Measurements from ENCODE around the gene OR1J2. TPM values are rescaled to one million over a fixed set of nuclear protein-coding genes. Genes with fewer than 3 reads are reported as not detected.

The OR1J2 gene
- total and polyA plus RNA-seq, 2 of the 8 experiments (the other 6 are each of a cell fraction or from before 2014, with no cell fraction given) = not detected

- Histone ChIP-seq H2BK20ac (ENCODE audit: low read length) (no peak within 1 kb of the TSS), H4K20me1 (replicated peaks in 1 of 2; ENCODE audit: control insufficient read depth in 1 of 2, insufficient read depth in 2 of 2, low read length in 2 of 2) (no peaks in the 10 kb centered on the region), H4K8ac (ENCODE audit: extremely low read depth, insufficient read depth, low read length) (no peak within 1 kb of the TSS), H3K27me3 (replicated peaks in 1 of 4; ENCODE audit: control insufficient read depth in 3 of 4, extremely low read depth in 1 of 4, insufficient read depth in 3 of 4, low read length in 3 of 4) (no peaks in the 10 kb centered on the region), H3K56ac (replicated peaks; ENCODE audit: insufficient read length, low read depth, low read length) (no peak within 1 kb of the TSS), H2BK120ac (replicated peaks; ENCODE audit: low read depth, low read length) (no peak within 1 kb of the TSS), H2BK15ac (ENCODE audit: low read length) (no peak within 1 kb of the TSS), H3K4me2 (ENCODE audit: insufficient read depth in 1 of 2, low read depth in 2 of 2, low read length in 2 of 2) (no peak within 1 kb of the TSS), H3K79me2 (ENCODE audit: control insufficient read depth in 1 of 2, insufficient read depth in 2 of 2, low read length in 2 of 2) (no peaks in the 10 kb centered on the region), H4K91ac (replicated peaks; ENCODE audit: insufficient read length, low read length) (no peak within 1 kb of the TSS), H3K23ac (ENCODE audit: insufficient read length) (no peak within 1 kb of the TSS), H3K36me3 (ENCODE audit: control insufficient read depth in 2 of 4, insufficient read depth in 4 of 4, low read length in 3 of 4) (no peaks in the 10 kb centered on the region; a peak in 2 of 8 replicates), H2BK5ac (ENCODE audit: low read depth, low read length) (no peak within 1 kb of the TSS), H3K27ac (ENCODE audit: low read depth, low read length) (no peak within 1 kb of the TSS), H3K79me1 (ENCODE audit: low read depth, low read length) (no peaks in the 10 kb centered on the region), H3K18ac (ENCODE audit: extremely low read depth, low read length) (no peak within 1 kb of the TSS), H2AFZ (ENCODE audit: low read length) (no peak within 1 kb of the TSS), H3K9ac (replicated peaks in 1 of 4; ENCODE audit: extremely low read depth in 1 of 4, low read depth in 3 of 4, low read length in 3 of 4) (no peak within 1 kb of the TSS), H3K23me2 (ENCODE audit: low read depth, low read length) (no peaks in the 10 kb centered on the region; the same call in 1 of the 2 replicates), H4K5ac (ENCODE audit: insufficient read length, low read depth, low read length) (no peak within 1 kb of the TSS), H3K14ac (ENCODE audit: insufficient read length) (no peak within 1 kb of the TSS), H2AK5ac (ENCODE audit: low read depth, low read length) (no peak within 1 kb of the TSS), H2BK12ac (ENCODE audit: low read depth, low read length) (no peak within 1 kb of the TSS), H3K4me3 (ENCODE audit: extremely low read depth in 1 of 4, insufficient read depth in 2 of 4, low read depth in 3 of 4, low read length in 4 of 4) (no peak within 1 kb of the TSS), H3K9me3 (ENCODE audit: insufficient read depth in 2 of 2, low read depth in 1 of 2, low read length in 1 of 2) (peaks cover 64 to 78% of the 10 kb centered on the region in 2 experiments), H3K4ac (replicated peaks; ENCODE audit: insufficient read length, low read depth, low read length) (no peak within 1 kb of the TSS), H3K4me1 (replicated peaks in 1 of 4; ENCODE audit: control insufficient read depth in 3 of 4, insufficient read depth in 4 of 4, low read length in 3 of 4) (no peaks in the 10 kb centered on the region)
- FAIRE-seq (no peak), DNase-seq (ENCODE audit: low read depth in 1 of 2, low spot score in 2 of 2) (no peak)
- ChIA-PET CTCF (ENCODE audit: partially characterized antibody) (no interaction called here), POLR2A (ENCODE audit: partially characterized antibody) (no interaction called here)
- WGBS, 2 experiments (ENCODE audit: extremely low coverage in 1 of 2, insufficient coverage in 1 of 2, insufficient read length in 1 of 2, insufficient replicate concordance in 2 of 2, low coverage in 1 of 2, low lambda C conversion rate in 2 of 2, missing lambda C conversion rate in 1 of 2) = 64% methylated on average over 4 of the region's 4 CpGs; no CpG with 5 or more reads in 1 of the 2 experiments
- TF ChIP-seq YY1 (IDR thresholded peaks at IDR 0.05; ENCODE audit: low read depth, low read length) (no peak), JUND (IDR thresholded peaks at IDR 0.05; ENCODE audit: low read length) (no peak), POU5F1 (IDR thresholded peaks at IDR 0.05; ENCODE audit: low read depth, low read length) (no peak), TAF1 (IDR thresholded peaks at IDR 0.05; ENCODE audit: low read depth, low read length) (no peak), CREB1 (IDR thresholded peaks at IDR 0.05) (no peak), SIX5 (IDR thresholded peaks at IDR 0.05; ENCODE audit: low read depth, low read length) (no peak), ASH2L (IDR thresholded peaks at IDR 0.05; ENCODE audit: low read length) (no peak), EP300 (IDR thresholded peaks at IDR 0.05; ENCODE audit: borderline replicate concordance in 1 of 2, low read depth in 2 of 2, low read length in 2 of 2) (no peak), CBX8 (IDR thresholded peaks at IDR 0.05; ENCODE audit: borderline replicate concordance, low read depth, low read length) (no peak), RBBP5 (IDR thresholded peaks at IDR 0.05; ENCODE audit: borderline replicate concordance, low read depth, low read length) (no peak), HDAC6 (IDR thresholded peaks at IDR 0.05; ENCODE audit: low read depth, low read length) (no peak)
These were observed 8.2 kb downstream of the OR1J2 start, which contains the start of gene OR1J4 for GRCh38 chr9:122518841-122519240. TSS of gene OR1J4 (plus strand) at chr9:122519141. CDS start at chr9:122519141, 0 bp downstream.

Data from H1 (cell line).